Measurements from ENCODE around the gene SPATS2L.

The SPATS2L gene

GRCh38 chr2:200431996-200432705, 125.7 kb downstream of the SPATS2L start:
- no peak for FAIRE-seq
- no peak for DNase-seq (ENCODE audit: insufficient read length, low spot score)

DNA sequence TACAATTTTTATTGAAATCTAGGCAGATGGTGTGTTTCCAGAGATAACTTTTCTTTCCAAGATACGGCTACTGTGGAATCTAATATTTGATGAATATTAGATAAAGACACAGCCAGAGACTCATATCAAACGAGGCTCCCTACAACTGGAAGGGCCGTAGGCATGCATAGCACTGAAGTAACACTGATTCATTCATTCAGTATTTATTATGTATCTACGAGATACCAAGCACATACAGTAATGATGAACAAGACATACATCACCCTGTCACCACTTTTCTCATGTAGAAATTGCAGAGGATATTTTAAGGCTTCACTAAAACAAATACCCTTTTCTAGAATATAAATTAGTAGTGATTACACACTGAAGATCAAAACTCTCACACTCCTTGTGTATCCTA, 128.9 kb downstream of the SPATS2L start:
- DNase-seq (ENCODE audit: insufficient read length, low spot score): no peak
- FAIRE-seq: no peak

- FAIRE-seq (no peak), DNase-seq (ENCODE audit: insufficient read length, low spot score) (no peak)
These were observed 131.8 kb downstream of the SPATS2L start for GRCh38 chr2:200438251-200438650.

DNA sequence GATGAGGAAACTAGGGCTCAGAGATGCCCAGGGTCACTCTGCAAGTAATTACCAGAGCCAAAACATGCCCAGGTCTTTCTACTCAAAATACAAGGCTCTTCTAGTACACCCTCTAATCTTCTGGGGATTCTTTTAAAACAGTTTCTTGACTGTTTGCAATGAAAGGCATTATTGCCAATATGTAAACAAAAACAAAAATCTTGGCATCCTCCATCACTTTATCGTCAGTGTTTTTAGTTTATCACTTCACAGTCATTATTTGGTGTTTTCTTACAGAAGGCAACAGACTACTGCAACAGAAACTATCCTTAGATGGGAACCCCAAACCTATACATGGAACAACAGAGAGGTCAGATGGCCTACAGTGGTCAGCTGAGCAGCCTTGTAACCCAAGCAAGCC, 132.4 kb downstream of the SPATS2L start:
- FAIRE-seq (peak; percentile 28), DNase-seq (ENCODE audit: insufficient read length, low spot score) (no peak)

DNA sequence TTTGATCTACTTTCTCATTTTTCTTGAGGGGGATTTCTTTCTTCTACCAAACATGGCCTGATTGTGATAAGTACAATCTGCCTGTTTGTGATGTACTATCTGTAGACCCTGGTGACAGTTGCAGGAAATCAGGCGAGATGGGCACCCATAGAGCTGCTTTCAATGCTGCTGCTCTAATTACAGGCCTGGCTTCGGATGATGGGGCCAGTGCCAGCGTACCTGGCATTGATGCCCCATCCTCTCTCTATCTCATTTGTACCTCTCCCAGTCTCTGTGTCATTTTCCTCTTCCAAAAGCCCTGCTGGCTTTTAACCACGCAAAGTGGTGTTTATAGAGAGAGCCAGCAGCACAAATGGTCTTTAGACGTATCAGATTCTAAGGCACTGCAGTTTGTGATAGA, 133.5 kb downstream of the SPATS2L start:
- FAIRE-seq: no peak
- DNase-seq (ENCODE audit: insufficient read length, low spot score): no peak

DNA sequence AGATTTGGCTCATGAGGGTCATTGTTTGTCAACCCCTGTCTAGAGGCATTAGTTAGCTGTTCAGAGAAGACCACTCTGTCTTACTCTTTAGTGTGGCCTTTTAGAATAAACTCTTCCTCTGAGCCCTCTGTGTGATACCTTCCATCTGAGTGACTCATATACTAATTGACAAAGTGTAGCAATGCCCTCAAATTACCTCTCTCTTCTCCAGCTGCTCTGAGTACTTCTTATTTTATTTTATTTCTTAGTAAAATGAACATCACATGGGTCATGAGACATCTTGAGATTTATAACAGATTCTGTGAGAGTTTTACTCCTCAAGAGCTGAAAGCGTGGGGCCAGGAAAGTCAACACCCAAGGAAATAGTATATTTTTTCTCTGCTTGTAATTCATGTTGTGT, 136.0 kb downstream of the SPATS2L start:
- FAIRE-seq (no peak), DNase-seq (ENCODE audit: insufficient read length, low spot score) (no peak)

GRCh38 chr2:200443376-200443775, 136.9 kb downstream of the SPATS2L start:
- no peak for FAIRE-seq
- DNase-seq (ENCODE audit: insufficient read length, low spot score): no peak

DNA sequence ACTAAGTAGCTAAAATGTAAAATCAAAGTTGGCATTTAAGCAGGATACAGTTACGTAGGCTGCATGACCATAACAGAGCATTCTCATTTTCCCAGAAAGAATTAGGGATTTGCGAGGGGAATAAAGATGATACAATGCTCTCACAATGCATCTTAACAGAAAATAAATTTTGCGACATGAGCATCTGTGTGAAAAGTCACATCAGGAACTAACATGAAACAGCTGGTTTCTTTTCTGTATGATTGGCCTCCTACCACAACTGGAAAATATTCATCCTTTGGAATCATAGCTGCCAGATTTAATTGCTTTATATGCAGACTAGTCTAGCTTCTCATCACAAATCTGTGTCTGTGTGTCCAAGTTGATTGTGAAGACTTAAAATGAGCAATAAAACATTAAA, 137.4 kb downstream of the SPATS2L start:
- FAIRE-seq: no peak

DNA sequence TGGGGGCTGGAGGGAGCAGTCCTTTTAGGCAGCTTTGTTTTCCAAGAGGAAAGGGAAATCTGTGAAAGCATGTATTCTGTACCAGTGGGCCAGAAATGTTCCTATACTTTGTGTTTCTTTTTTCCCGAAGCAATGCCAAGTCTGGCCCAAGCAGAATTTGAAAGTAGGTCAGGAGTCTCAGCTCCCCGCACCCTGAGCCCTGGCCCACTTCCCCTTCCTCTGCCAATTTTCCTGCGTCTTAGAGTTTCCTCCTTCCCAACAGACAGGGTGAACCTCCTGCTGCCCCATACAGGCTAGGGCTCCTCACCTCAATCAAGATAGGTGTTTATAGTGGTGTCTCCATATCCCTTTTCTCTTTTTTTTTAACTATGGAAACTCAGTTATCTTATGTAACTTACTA, 138.0 kb downstream of the SPATS2L start:
- no peak for FAIRE-seq
- DNase-seq (ENCODE audit: insufficient read length, low spot score): no peak

More for the DNA sequence above, 137.4 kb downstream of the SPATS2L start:
- DNase-seq (ENCODE audit: insufficient read length, low spot score): no peak

DNA sequence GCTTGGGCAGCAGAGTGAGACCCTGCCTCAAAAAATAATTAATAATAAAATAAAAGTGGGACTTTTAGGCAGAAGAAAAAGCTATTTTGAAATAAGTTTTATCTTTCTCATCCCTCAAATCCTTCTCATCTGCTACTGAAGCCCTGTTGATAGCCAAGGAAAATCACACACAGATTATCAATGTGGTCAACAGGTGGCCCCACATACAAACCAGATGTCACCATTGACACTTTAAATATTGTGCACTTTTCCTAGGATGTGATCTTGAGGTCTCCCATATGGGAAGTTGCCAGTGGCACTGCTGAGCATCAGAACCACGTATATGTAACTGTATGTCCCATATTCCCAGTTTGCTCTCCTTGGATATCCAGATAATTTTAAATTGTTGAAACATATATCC, 138.8 kb downstream of the SPATS2L start:
- no peak for FAIRE-seq
- DNase-seq (ENCODE audit: insufficient read length, low spot score): no peak

DNA sequence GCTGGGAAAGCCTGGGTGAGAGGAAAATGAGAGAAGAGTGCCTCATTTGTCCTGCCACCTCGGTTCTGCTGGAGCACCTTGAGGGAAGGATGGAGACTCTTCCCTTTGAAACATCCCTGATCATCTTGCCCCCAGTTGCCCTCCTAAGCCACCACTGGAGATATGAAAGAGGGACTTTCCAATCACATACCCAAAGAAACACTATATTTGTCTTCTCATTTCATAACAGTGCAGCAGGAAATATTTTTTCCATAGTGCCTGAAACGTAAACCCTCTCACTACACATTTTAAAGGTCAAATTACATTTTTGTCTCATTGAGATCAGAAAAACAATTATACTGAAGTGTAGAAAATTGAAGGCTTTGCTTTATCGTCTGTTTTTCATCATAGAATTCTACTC, 140.1 kb downstream of the SPATS2L start:
- FAIRE-seq (no peak), DNase-seq (ENCODE audit: insufficient read length, low spot score) (no peak)

DNA sequence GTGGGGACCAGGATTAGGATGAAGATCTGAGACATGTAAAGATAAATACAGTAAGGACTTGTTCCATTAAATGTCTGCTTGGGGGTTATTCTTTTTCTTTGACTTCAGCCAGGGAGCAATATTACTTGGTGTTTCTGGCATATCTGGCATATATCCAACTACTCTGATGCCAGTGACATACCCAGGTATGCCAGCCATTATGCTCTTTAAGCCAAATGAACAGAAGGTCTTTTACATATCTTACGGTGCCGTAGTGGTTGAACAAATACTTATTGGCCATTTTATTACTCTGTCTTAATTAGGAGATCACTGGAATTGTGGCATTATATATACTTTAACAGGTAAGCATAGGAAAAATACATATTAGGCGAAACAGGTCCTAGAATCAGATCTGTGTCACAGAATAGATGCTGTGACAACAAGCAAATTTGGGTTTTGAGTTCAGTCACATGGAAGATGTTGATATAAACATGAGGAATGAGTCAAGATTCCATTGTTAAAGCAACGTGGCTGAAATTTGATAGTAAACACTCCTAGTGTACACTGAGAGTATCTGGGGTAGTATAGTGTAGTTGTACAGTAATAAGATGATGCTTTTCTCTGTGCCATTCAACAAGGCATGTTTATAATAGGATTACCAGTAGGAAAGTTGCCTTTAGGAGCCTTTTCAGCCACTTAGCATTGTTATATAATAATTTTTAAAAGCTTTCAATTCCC, 140.8 kb downstream of the SPATS2L start:
- DNase-seq (ENCODE audit: insufficient read length, low spot score): no peak

GRCh38 chr2:200448455-200448854, 142.0 kb downstream of the SPATS2L start:
- FAIRE-seq: no peak
- DNase-seq (ENCODE audit: insufficient read length, low spot score): no peak

More for the DNA sequence above, 140.8 kb downstream of the SPATS2L start:
- no peak for FAIRE-seq

DNA sequence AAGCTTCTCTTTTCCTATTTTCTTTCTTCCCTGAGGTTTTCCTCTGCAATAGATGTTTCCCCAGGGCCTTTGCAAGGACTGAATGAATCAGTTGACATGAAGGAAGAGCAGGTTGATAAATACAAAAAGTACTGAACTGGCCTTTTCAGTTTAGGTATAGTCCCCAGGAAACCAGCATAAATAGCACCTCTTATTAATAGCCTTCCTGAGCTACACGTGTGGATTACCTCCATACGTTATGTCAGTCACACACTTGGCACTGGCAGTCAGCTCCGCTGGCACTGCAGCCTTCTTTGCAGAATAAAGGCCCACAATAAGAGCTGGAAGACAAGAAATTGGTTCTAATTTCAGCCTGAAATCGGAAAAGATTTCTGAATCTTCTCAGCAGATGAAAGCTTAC, 142.7 kb downstream of the SPATS2L start:
- FAIRE-seq: no peak

DNA sequence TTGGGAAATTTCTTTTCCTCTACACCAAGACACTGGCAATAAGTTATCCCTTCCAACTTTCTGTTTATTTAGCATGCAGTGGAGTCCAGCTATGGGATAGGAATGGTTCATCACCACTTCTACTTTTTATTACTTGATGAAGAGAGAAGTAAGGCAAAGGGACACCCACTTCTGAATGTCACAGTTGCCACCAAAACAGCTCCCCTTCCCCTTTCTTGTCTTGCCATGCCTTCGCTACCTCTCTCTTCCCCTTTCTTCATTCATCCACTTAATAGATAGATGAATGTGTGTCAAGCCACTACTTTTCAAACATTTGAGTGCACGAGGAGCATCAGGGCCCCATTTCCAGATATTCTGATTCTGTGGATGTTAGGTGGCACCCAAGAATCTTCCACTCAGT, 143.8 kb downstream of the SPATS2L start:
- DNase-seq (ENCODE audit: insufficient read length, low spot score) (no peak), FAIRE-seq (no peak)

More for the DNA sequence above, 142.7 kb downstream of the SPATS2L start:
- no peak for DNase-seq (ENCODE audit: insufficient read length, low spot score)

DNA sequence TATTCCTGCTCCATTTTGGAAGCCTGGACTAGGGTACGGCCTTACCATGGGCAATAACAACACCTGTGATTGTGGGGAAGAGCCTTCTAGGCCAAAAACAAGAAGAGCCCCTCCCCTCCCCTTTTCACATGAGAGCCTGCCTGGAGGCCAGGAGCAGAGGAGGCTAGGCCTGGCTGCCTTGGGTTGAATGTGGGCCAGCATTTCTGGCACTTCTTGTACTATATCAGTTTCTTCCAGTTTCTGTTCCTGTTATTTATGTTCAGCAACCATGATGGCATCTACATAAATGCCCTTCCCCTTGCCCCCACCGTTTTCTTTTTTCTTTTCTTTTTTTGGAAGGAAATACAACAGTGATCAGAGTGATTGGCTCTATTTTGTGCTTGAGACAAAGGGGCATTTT, 145.0 kb downstream of the SPATS2L start:
- FAIRE-seq (no peak), DNase-seq (ENCODE audit: insufficient read length, low spot score) (no peak)

DNA sequence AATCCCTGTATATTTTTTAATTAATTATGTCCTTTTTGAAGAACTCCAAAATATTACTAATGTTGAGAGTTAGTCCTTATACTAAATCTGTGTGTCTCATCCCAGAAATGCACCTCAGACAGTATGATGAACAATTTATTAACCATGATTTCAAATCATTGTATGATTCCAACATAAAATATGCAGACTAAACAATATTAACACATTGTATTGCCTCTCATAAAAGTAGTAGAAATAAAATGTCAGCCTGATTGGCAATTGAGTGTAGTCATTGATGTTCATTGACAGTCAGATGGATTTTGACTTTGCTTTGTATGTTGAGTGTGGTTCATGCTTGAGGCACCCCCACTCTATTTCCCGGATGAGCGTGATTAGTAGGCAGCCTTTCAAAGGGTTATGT, 145.9 kb downstream of the SPATS2L start:
- FAIRE-seq: no peak

GRCh38 chr2:200453142-200453852, 146.8 kb downstream of the SPATS2L start:
- FAIRE-seq: no peak
- DNase-seq (ENCODE audit: insufficient read length, low spot score): no peak

More for the DNA sequence above, 145.9 kb downstream of the SPATS2L start:
- no peak for DNase-seq (ENCODE audit: insufficient read length, low spot score)

DNA sequence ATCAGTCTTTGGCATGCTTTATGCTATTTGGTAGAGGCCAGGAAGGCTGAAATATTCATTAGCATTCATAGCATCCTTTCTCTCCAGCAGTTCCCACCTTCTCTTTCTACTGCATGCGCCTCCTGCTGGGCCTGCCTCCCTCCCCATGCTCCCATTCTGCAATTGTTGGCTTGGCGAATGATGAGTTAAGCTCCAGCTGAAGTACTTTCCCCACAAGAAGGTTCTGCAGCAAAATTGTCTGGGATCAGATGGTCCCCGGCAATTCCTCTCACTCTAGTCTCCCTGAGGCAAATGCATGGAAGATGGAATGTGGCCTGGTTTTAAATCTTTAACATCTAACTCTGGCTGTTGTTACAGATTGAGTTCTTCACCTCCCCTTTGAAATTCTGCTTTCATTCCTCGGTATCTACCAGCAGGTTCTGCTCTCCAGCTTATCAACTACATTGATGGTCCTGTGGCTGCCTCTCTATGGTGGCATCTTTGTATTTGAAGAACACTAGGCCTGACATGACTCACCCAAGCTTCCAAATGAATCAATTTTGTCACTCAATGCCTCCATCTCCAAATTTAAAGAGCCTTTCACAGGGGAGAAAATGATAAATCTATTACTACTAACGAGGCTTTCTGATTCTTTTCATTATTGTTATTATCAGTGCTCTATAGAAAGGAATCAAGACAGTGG, 147.5 kb downstream of the SPATS2L start:
- peak; percentile 23 for FAIRE-seq
- no peak for DNase-seq (ENCODE audit: insufficient read length, low spot score)

DNA sequence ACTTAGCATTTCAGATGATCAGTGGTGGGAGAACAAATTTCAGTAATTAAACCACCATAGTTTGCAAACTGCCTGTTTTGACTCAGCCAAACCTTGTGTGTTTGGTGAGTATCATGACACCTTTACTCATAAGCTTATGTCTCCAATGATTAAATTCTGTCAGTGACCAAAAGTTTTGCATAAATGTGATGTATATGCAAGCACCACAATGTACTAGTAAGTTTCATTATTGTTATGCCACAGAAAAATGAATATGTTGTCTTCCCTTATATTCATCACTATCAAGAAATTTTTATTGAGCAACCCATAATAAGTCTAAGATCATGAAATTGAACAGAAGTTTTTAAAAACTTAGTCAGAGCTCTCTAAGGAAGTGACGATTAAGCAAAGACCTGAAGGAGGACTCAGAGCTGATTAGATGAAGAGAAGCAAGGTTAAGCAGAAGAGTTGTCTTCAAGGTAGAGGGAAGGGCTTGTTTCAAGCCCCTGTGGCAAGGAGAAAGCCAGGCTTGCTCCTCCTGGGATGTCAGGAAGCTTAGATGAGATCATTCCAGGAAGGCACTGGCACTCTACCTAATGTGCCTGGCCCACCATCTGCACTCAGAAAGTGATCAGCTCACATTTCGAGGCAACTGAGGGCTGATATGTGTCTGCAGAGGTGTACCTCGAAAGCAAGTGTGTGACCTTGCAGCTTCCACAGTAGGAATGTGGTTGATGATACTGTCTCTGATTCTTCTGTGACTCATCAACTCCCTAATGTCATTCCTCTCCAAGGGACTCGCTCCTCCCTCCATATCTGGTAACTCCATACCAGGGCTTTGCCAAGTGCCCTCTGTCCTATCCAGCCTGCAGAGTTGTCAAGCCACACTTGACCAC, 148.7 kb downstream of the SPATS2L start:
- DNase-seq (ENCODE audit: insufficient read length, low spot score) (no peak), FAIRE-seq (peak; percentile 76)

Measured in GM19239 (cell line).